Measurements from ENCODE around the gene C6orf89.

The C6orf89 gene

DNA sequence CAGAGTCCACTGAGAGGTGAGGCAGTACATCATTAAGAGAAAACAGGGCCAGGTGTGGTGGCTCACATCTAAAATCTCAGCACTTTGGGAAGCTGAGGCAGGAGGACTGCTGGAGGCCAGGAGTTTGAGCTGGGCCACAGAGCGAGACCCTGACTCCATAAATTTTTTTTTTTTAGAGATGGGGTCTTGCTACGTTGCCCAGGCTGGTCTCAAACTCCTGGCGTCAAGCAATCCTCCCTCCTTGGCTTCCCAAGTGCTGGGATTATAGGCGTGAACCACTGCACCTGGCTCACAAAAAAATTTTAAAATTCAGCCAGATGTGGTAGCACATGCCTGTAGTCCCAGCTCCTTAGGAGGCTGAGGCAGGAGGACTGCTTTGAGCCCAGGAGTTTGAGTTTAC is 28.4 kb upstream of the C6orf89 start:
- no peak for TF ChIP-seq EZH2 (IDR thresholded peaks at IDR 0.05)
- no peak for TF ChIP-seq FOXP2 (optimal IDR thresholded peaks at IDR 0.05; ENCODE audit: control extremely low read depth, extremely low read length, insufficient read depth)
- no peak for TF ChIP-seq POLR2AphosphoS5 (IDR thresholded peaks at IDR 0.05; ENCODE audit: borderline replicate concordance, low read depth, low read length)
- DNase-seq (ENCODE audit: low read depth, low spot score), result no peak
- H3K36me3 ChIP-seq (ENCODE audit: insufficient read depth, low read length), result peaks cover 64% of the 10 kb centered on the region

GRCh38 chr6:36858407-36858981 is 27.3 kb upstream of the C6orf89 start:
- Histone ChIP-seq H3K9ac (ENCODE audit: insufficient read length) (no peak overlapping the region), H3K27ac (no peak overlapping the region)
- DNase-seq (ENCODE audit: low read depth, low spot score), result no peak

More for the DNA sequence above, 28.4 kb upstream of the C6orf89 start:
- Histone ChIP-seq H3K9me3 (ENCODE audit: low read depth, low read length) (no peaks in the 10 kb centered on the region), H3K4me3 (no peak overlapping the region), H3K9ac (ENCODE audit: insufficient read length) (no peak overlapping the region), H3K27ac (no peak overlapping the region)

GRCh38 chr6:36860126-36860525 is 25.6 kb upstream of the C6orf89 start:
- Histone ChIP-seq H3K9me3 (ENCODE audit: low read depth, low read length) (no peaks in the 10 kb centered on the region), H3K27ac (no peak overlapping the region), H3K4me3 (no peak overlapping the region), H3K9ac (ENCODE audit: insufficient read length) (no peak overlapping the region), H3K36me3 (ENCODE audit: insufficient read depth, low read length) (peaks cover 68% of the 10 kb centered on the region)
- TF ChIP-seq FOXP2 (optimal IDR thresholded peaks at IDR 0.05; ENCODE audit: control extremely low read depth, extremely low read length, insufficient read depth) (no peak), EZH2 (IDR thresholded peaks at IDR 0.05) (no peak), POLR2AphosphoS5 (IDR thresholded peaks at IDR 0.05; ENCODE audit: borderline replicate concordance, low read depth, low read length) (no peak)
- DNase-seq (ENCODE audit: low read depth, low spot score), result no peak

More at GRCh38 chr6:36858407-36858981, 27.3 kb upstream of the C6orf89 start:
- H3K36me3 ChIP-seq (ENCODE audit: insufficient read depth, low read length), result peaks cover 65% of the 10 kb centered on the region
- no peak overlapping the region for H3K4me3 ChIP-seq
- TF ChIP-seq EZH2 (IDR thresholded peaks at IDR 0.05) (no peak), POLR2AphosphoS5 (IDR thresholded peaks at IDR 0.05; ENCODE audit: borderline replicate concordance, low read depth, low read length) (no peak), FOXP2 (optimal IDR thresholded peaks at IDR 0.05; ENCODE audit: control extremely low read depth, extremely low read length, insufficient read depth) (no peak)
- no peaks in the 10 kb centered on the region for H3K9me3 ChIP-seq (ENCODE audit: low read depth, low read length)

DNA sequence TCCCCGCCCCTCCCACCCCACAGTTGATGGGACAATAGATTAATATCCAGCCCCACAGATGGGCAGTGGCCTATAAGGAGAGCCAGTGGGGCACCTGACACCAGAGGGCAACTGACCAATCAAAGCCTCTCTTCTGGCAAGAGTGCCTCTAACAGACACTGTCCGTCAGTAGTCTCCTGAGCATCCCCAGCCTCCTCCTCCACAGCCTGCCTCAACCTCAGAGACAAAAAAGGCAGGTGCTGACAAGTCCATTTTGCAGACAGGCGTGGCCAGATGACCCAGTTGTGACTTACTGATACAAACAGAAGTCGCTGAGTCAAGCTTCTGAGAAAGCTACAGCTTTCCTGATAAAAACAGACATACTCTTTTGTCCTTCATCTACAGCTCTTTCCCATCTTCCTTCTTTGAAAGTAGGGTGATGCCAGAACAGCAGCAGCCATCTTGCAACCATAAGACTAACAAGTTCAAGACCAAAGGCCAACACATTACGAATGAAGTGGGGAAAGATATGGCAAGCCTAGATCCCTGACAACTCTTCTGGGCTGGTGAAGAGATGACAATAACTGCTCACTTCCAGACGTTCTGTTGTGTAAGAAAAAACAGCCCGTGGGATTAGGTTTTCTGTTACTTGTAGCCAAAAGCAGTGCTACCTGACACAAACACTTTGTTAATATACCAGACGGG is 23.4 kb upstream of the C6orf89 start:
- Histone ChIP-seq H3K9ac (ENCODE audit: insufficient read length) (no peak overlapping the region), H3K36me3 (ENCODE audit: insufficient read depth, low read length) (peaks cover 71% of the 10 kb centered on the region), H3K9me3 (ENCODE audit: low read depth, low read length) (no peaks in the 10 kb centered on the region), H3K4me3 (no peak overlapping the region), H3K27ac (no peak overlapping the region)
- no peak for TF ChIP-seq FOXP2 (optimal IDR thresholded peaks at IDR 0.05; ENCODE audit: control extremely low read depth, extremely low read length, insufficient read depth)
- no peak for TF ChIP-seq POLR2AphosphoS5 (IDR thresholded peaks at IDR 0.05; ENCODE audit: borderline replicate concordance, low read depth, low read length)
- no peak for TF ChIP-seq EZH2 (IDR thresholded peaks at IDR 0.05)
- no peak for DNase-seq (ENCODE audit: low read depth, low spot score)

GRCh38 chr6:36862848-36863382 is 22.8 kb upstream of the C6orf89 start:
- Histone ChIP-seq H3K4me3 (no peak overlapping the region), H3K9me3 (ENCODE audit: low read depth, low read length) (no peaks in the 10 kb centered on the region), H3K27ac (no peak overlapping the region), H3K9ac (ENCODE audit: insufficient read length) (no peak overlapping the region), H3K36me3 (ENCODE audit: insufficient read depth, low read length) (peaks cover 73% of the 10 kb centered on the region)
- TF ChIP-seq POLR2AphosphoS5 (IDR thresholded peaks at IDR 0.05; ENCODE audit: borderline replicate concordance, low read depth, low read length) (no peak), EZH2 (IDR thresholded peaks at IDR 0.05) (no peak), FOXP2 (optimal IDR thresholded peaks at IDR 0.05; ENCODE audit: control extremely low read depth, extremely low read length, insufficient read depth) (no peak)
- DNase-seq (ENCODE audit: low read depth, low spot score), result no peak

DNA sequence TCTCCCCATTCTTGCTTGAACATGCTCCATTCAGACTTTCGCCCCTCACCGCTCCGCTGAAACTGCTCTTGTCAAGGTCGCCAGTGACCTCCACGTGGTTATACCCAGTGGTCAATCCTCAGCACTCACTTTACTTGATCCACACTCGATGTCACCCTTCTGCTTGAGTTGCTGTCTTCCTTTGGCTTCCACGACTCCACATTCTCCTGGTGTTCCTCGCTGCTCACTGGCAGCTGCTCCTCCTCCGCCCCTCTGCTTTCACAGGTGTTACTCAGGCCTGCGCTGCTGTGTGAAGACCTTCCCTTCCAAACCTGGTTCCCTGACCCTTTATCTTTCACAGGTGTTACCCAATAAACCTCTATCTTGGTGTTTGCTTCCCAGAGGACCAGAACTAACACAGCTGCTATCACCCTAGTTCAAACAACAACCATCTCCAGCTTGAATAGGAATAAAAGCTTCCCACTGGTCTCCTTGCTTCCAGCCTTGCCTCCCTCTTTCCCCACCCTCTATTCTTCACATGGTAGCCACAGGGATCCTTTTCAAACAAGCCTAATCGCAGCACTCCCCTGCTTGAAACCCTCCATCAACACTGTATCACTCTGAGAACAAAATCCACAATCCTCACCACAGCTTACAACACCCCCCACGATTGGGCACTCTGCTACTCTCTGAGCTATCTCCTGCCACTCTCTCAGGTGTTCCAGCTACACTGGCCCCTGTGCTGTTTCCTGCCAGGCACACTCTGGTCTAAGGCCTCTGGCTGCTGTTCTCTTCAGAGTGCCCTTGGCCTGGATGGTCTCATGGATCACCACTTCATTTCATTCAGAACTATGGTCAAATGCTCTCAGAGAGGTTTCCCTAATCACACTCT is 21.8 kb upstream of the C6orf89 start:
- Histone ChIP-seq H3K9me3 (ENCODE audit: low read depth, low read length) (no peaks in the 10 kb centered on the region), H3K36me3 (ENCODE audit: insufficient read depth, low read length) (peaks cover 76% of the 10 kb centered on the region), H3K27ac (no peak overlapping the region), H3K9ac (ENCODE audit: insufficient read length) (no peak overlapping the region), H3K4me3 (no peak overlapping the region)
- TF ChIP-seq FOXP2 (optimal IDR thresholded peaks at IDR 0.05; ENCODE audit: control extremely low read depth, extremely low read length, insufficient read depth) (no peak), POLR2AphosphoS5 (IDR thresholded peaks at IDR 0.05; ENCODE audit: borderline replicate concordance, low read depth, low read length) (no peak), EZH2 (IDR thresholded peaks at IDR 0.05) (no peak)
- no peak for DNase-seq (ENCODE audit: low read depth, low spot score)

DNA sequence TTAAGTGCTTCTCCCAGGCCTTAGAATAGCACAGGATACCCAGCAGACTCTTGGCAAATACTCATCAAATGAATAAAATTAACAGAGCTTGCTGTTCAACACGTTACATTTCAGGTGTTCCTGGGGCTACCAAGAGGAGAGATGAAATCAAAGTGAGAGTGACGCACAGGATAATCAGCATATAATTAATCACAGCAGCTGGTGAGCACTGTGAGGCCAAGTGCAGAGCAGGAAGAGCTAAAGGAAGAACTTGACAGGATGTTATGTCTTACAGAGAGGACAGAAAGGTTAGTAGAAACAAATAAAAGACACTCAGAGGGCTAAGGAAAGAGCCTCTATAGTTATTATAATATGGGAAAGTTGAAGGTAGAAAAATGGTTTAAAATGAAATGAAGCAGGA is 19.9 kb upstream of the C6orf89 start:
- Histone ChIP-seq H3K9me3 (ENCODE audit: low read depth, low read length) (no peaks in the 10 kb centered on the region), H3K4me3 (no peak overlapping the region), H3K9ac (ENCODE audit: insufficient read length) (no peak overlapping the region), H3K36me3 (ENCODE audit: insufficient read depth, low read length) (peaks cover 89% of the 10 kb centered on the region), H3K27ac (no peak overlapping the region)
- TF ChIP-seq POLR2AphosphoS5 (IDR thresholded peaks at IDR 0.05; ENCODE audit: borderline replicate concordance, low read depth, low read length) (no peak), FOXP2 (optimal IDR thresholded peaks at IDR 0.05; ENCODE audit: control extremely low read depth, extremely low read length, insufficient read depth) (no peak), EZH2 (IDR thresholded peaks at IDR 0.05) (no peak)
- no peak for DNase-seq (ENCODE audit: low read depth, low spot score)

All from SK-N-MC (cell line).